Fibroblast of the aortic adventitia (primary cell): Measurements from ENCODE around the gene DNAH10. TPM values are rescaled to one million over a fixed set of nuclear protein-coding genes. Genes with fewer than 3 reads are reported as not detected.

Experiments
- DNase-seq: peaks from one replicate; pipeline ENCODE4 v3.0.0-alpha.2; 2010; ENCODE audit warnings: low read depth
- H3K4me3 ChIP-seq: 2 replicates; pipeline ENCODE4 v1.5.1; 2011; ENCODE audit warnings: low read depth, mild to moderate bottlenecking, control low read depth, low read length, moderate library complexity
- total RNA-seq: library from RNA; depleted of rRNA; stranded (reverse); fragments of >200 nt; gene quantifications from 2 replicates; pipeline ENCODE4 v1.2.3, GENCODE V29; 2012; ENCODE audit warnings: low replicate concordance
- TF ChIP-seq, protein P1 (sequence below): IDR thresholded peaks from 2 replicates; pipeline ENCODE4 v1.5.1; 2011; ENCODE audit warnings: mild to moderate bottlenecking, low read length, control low read depth, inconsistent platforms; ENCODE audit not compliant: insufficient read depth

The DNAH10 gene
- total RNA-seq, 1 donor = 0.18 TPM

DNA sequence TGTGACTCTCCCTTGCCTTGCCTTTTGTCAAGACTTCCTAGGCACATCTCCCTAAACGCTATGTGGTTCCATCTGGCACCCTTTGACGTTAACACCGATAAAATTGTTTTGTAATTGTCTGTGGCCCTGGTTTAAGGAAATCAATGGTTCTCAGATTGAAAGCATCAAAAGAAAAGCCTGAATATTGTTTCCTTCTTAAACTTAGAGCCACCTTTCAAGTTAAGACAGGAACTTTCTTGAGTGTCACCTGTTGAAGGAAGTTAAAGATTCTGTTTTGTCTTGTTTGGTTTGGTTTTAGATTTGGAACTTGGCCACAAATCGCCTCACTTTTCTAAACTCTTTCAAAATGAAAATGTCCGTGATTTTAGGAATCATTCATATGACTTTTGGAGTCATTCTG, 14.8 kb upstream of the DNAH10 start:
- DNase-seq = no peak
- TF ChIP-seq, protein P1, sequence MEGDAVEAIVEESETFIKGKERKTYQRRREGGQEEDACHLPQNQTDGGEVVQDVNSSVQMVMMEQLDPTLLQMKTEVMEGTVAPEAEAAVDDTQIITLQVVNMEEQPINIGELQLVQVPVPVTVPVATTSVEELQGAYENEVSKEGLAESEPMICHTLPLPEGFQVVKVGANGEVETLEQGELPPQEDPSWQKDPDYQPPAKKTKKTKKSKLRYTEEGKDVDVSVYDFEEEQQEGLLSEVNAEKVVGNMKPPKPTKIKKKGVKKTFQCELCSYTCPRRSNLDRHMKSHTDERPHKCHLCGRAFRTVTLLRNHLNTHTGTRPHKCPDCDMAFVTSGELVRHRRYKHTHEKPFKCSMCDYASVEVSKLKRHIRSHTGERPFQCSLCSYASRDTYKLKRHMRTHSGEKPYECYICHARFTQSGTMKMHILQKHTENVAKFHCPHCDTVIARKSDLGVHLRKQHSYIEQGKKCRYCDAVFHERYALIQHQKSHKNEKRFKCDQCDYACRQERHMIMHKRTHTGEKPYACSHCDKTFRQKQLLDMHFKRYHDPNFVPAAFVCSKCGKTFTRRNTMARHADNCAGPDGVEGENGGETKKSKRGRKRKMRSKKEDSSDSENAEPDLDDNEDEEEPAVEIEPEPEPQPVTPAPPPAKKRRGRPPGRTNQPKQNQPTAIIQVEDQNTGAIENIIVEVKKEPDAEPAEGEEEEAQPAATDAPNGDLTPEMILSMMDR = no peak
- H3K4me3 ChIP-seq = no peak overlapping the region

DNA sequence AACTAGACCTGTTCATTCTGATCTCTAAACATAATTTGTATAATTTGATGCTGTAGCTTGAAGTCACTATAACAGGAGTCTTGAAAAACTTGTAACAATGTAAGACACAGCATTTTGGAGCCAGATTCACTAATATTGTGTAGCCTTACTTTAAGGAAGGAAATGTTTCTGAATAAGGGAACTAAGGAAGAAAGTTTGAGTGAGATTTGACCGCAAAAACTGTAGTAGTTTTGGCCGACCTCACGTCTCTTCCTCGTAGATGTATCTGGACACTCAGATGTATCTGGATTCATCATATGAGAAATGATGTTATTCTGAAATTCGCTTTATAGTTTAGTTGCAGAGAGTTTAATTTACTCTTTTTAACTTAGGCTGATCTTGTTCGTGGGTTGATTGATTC, 13.9 kb upstream of the DNAH10 start:
- TF ChIP-seq, protein P1 = no peak
- H3K4me3 ChIP-seq = no peak overlapping the region
- DNase-seq = no peak

DNA sequence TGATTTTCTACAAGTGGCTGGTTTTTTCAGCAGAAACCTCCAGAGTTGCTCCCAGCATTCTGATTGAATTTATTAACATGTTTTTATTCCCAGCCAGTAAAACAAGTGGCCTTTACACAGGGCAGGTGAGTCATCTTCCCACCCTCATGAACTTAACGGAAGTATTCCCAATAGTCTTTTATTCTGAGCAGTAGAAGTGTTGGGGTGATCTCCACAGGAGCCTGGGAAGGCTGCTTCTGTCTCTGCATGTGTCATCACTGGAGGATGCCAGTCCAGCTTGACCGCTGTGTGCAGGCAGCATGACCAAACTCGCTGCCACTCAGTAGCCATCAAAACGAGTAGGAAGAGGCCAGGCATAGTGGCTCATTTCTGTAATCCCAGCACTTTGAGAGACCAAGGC, 13.4 kb upstream of the DNAH10 start:
- TF ChIP-seq, protein P1 = no peak
- no peak for DNase-seq
- H3K4me3 ChIP-seq = no peak overlapping the region

DNA sequence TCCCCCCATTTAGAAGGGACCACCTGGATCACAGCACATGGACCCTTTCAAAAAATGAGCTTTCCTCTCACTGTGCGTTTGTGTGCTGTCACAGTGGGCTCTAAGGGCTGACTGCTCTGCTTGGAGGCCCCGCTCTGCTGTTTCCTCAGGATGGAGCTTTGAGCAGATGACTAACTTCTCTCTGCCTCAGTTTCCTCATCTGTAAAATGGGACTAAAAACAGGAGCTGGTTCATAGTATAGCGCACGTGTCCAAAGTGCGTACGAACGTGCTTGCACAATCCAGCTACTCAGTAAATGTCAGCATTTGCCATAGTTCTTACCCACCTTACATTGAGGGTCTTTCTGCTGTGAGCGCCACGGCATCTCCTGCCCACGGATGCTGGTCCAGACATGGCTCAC, 12.7 kb upstream of the DNAH10 start:
- DNase-seq = no peak
- H3K4me3 ChIP-seq = no peak overlapping the region
- TF ChIP-seq, protein P1 = no peak

DNA sequence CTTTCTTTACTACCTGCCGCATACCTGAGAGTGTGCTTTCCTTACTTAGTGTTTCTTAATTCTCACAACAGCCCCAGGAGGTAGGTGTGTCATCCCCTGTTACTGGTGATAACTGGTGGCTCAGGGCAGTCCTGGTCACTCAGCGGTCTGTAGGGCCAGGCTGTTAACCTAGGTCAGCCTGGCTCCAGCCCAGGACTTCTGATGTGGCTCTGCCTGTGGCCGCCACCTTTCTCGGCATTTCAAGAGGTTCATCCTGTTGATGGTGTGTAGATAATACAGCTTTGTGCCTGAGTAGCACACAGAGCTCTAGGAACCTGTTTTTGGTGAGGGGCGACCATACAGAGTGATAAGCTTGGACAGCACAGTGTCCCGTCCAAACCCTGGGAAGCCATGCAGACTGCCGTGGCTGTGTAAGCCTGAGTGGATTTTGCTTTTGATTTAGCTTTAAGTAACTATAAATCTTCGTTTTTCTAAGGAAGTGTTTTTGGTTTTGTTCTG, 11.9 kb upstream of the DNAH10 start:
- TF ChIP-seq, protein P1 = no peak
- no peak overlapping the region for H3K4me3 ChIP-seq
- no peak for DNase-seq

DNA sequence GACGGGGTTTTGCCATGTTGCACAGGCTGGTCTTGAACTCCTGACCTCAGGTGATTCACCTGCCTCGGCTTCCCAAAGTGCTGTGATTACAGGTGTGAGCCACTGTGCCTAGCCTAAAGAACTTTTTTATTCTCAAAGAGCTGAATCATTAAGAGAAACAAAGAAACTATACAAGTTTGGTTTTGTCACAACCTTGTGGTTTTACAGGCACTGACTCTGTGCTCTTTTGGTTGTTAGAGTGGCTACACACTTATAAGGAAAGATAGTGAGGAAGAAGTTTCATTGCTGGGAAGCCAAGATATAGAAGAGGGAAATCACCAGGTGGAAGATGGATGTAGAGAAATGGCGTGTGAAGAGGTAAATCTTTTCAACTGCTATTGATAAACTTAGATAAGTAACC, 10.1 kb upstream of the DNAH10 start:
- H3K4me3 ChIP-seq = no peak overlapping the region
- TF ChIP-seq, protein P1 = no peak
- no peak for DNase-seq
